Measurements from ENCODE around the gene KRTAP4-1.
"Not testable (repeated sequence)": the region's sequence is repeated elsewhere in the genome, so short reads cannot be mapped to it uniquely, and the experiment has no call there.

KRTAP4-1 gene

DNA sequence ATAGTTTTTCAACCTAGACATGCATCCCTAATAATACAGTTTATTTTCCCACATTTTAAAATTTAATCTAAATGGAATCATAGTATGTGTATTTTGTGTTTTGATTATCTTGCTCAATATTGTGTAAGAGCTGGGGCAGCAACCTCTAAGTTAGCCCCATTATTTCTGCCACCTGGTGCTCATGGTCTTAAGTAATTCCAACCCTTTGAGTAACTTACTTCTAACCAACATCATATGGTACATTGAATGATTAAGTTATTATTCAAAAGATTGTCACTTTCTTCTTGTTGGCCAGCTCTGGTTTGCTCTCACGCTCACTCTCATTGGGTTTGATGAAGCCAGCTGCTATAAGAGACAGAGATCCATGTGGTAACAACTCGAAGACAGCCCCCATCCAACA lies 12.8 kb downstream of the KRTAP4-1 start:
- peak; percentile 63 for DNase-seq

DNA sequence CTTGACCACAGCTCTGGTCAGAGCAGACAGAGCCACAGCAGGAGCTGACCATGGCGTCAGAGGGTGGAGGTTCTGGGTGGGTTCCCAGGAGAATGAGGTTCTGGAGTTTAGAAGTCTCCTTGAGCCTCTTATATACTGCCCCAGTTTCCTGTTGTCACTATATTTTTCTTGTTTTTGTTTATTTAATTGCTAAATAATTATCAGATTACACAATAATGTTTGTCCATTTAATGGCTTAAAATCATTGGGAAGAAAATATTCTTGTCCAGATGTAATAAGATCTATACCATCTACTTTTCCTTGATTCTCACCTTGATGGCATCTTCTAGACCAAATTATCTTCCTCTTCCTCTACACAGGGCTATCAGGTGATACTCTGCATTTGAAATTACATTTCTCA lies 16.6 kb downstream of the KRTAP4-1 start, which contains the start of gene KRTAP4-3:
KRTAP4-3 (minus strand) TSS at position 101 of the 400 bp plus-strand sequence; CDS start at position 52, 49 bp downstream.
- no peak for DNase-seq

DNA sequence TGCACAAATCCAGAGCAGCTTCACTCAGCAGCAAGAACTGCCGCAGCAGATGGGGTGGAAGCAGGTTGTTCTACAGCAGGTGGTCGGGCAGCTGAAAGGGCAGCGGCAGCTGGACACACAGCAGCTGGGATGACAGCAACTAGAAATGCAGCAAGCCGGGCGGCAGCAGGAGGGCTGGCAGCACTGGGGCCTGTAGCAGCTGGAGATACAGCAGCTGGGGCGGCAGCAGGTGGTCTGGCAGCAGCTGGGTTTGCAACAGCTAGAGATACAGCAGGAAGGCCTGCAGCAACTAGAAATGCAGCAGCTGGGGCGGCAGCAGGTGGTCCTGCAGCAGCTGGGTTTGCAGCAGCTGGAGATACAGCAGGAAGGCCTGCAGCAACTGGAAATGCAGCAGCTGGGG lies 17.1 kb downstream of the KRTAP4-1 start:
- no peak for DNase-seq

DNA sequence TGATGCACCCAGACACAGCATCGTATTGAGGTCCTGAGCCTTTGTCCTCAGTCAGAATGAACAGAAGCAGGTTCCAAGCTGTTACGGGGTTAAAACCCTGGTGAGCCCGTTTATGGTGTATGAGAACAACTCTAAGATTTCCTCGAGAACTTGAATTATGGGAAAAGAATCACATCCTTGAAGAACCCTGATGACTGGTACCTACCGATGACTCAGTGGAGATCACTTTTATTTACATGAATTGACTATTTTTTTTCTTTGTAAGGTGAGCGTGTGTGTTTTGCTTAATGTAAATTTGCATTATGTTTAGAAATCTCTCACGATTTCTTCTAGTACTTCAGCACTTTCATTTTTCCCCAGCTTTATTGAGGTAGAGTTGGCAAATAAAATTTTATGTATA lies 20.9 kb downstream of the KRTAP4-1 start:
- DNase-seq: no peak

DNA sequence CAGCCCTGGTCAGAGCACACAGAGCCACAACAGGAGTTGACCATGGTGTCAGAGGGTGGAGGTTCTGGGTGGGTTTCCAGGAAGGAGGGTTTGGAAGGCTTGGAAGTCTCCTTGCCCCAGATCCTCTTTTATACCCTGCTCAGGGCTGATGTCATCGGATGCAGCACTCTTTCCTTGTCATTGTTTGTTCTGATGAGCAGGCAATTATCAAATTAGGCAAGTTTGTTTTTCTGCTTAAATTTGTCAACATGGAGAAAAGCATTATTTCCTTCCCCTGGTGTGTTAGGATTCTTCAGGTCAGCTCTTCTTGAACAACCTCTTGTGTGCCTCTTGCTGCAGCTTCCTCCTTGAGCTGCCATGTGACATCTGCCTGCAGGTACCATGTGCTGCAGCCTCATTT lies 24.1 kb downstream of the KRTAP4-1 start, which contains the start of gene KRTAP4-4:
KRTAP4-4 (minus strand) TSS at position 101 of the 400 bp plus-strand sequence; CDS start at position 44, 57 bp downstream.
- DNase-seq: no peak

DNA sequence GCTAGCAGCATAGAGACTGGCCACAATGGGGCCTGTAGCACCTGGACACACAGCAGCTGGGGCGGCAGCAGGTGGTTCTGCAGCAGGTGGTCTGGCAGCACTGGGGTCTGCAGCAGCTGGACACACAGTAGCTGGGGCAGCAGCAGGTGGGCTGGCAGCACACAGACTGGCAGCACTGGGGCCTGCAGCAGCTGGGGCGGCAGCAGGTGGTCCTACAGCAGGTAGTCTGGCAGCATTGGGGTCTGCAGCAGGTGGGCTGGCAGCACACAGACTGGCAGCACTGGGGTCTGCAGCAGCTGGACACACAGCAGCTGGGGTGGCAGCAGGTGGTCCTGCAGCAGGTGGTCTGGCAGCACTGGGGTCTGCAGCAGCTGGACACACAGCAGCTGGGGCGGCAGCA lies 24.5 kb downstream of the KRTAP4-1 start:
- not testable (repeated sequence) for DNase-seq

DNA sequence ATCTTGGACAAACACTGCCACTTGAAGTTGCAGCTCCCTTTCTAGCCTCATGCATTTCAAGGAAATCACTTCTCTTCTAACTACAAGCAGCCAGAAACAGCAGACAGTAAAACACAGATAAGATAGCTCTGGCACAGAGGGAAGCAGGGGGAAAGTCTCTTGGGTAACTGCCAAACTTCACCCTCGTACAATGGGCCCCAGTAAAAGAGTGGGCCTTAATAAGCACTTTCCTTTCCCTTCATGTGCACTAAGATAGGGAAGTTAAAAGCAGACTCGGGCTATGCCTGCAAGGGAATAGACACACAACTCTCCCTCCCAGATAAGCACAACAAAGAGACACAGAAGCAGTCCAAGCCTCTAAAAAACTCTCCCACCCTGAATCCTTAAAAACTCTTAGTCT lies 30.9 kb downstream of the KRTAP4-1 start:
- no peak for DNase-seq

DNA sequence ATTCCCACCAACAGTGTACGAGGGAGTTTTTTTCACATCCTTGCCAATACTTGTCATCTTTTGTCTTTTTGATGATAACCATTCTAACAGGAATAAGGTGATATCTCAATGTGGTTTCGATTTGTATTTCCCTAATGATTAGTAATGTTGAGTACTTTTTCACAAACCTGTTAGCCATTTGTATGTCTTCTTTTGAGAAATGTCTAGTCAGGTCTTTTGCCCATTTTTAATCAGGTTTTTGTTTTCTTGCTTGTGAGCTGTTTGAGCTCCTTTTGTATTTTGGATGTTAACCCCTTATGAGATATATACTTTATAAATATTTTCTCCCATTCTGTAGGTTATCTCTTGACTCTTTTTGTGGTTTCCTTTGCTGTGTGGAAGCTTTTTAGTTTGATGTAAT lies 33.2 kb downstream of the KRTAP4-1 start:
- no peak for DNase-seq

DNA sequence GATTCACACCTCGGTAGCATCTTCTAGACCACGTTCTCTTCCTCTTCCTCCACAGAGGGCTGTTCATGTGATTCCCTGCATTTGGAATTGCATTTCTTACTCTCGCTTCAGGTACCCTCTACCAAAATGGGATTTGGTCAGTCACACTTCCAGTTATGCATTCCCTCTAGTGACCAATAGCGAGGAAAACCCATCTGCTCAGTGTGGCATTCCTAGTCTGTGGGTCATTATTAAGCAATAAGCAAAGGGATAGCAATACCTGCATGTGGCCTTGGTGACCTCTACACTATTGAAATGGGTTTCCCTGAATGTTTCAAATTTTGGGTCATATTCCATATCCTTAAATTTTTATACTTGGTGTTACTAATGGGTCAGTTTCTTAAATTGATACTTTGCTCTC lies 34.7 kb downstream of the KRTAP4-1 start:
- no peak for DNase-seq

DNA sequence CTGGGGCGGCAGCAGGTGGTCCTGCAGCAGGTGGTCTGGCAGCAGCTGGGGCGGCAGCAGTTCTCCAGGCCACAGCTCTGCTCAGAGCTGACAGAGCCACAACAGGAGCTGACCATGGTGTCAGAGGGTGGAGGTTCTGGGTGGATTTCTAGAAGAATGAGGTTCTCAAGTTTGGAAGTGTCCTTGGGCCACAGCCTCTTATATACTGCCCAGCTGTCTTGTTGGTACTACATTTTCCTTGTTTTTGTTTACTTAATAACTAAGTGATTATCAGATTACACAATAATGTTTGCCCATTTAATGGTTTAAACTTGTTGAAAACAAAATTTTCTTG lies 35.1 kb downstream of the KRTAP4-1 start, which contains the start of gene KRTAP4-5:
KRTAP4-5 (minus strand) TSS at position 174 of the 334 bp plus-strand sequence; CDS start at position 116, 58 bp downstream.
- no peak for DNase-seq

DNA sequence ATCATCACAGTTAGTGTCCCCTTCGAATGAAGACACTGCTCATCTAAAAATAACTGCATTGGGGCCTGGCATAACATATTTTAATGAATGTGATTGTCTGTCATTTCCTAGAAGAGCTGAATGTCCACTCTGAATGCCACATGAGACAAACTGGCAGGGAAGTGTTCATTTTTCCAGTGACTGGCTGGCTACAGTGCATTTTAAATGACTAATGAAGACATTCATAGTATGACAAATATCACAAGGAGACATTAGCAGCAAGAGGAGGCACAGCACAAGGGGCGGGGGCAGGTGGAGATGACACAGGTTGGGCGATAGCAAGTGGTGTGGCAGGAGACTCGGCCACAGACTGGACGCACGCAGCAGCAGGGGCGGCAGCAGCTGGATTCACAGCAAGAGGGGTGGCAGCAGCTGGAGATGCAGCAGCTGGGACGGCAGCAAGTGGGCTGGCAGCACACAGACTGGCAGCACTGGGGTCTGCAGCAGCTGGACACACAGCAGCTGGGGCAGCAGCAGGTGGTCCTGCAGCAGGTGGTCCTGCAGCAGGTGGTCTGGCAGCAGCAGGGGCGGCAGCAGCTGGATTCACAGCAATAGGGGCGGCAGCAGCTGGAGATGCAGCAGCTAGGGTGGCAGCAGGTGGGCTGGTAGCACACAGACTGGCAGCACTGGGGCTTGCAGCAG lies 35.6 kb downstream of the KRTAP4-1 start:
- DNase-seq: not testable (repeated sequence)

DNA sequence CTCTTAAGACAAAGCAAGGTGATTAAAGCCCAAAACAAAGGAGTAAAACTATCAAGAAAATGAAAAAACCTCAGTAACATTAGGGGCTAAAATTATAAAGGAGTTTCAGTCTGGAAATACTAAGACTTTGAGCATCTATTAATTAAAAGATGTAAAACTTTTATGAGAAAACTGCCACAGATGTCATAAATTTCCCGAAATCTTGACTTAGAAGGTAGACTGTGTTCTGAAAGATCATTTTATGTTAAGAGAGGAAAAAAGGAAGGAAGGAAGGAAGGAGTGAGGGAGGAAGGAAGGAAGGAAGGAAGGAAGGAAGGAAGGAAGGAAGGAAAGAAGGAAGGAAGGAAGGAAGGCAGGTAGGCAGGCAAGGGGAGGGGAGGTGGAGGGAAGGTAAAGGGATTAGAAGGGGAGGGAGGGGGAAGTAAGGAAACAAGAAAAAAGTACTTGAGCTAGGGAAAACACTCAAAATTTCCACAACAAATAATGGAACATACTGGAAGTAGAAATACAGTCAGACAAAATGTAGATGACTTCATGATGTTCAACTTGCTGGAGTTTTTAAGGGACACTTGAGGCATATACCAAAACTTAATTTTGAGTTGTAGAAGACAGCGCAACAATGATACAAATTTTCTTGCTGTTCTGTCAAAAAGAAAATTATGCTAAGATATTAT lies 37.0 kb downstream of the KRTAP4-1 start:
- DNase-seq: no peak

DNA sequence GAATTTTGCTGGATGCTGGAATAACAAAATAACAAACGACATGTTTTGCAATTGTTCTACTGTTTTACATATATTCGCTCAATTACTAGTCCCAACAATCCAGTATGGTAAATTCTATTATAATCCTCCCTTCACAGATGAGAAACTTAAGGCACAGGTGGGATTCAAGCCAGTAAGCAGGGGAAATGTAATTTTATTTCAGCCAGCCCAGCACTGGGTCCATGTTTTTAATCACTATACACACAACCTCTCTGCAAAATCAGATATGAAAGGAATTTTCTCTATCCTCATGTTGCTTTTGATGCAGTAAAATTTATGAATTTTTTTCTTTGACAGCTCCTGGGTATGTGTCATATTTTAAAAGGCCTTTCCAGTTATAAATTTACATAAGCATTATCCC lies 39.5 kb downstream of the KRTAP4-1 start:
- no peak for DNase-seq

DNA sequence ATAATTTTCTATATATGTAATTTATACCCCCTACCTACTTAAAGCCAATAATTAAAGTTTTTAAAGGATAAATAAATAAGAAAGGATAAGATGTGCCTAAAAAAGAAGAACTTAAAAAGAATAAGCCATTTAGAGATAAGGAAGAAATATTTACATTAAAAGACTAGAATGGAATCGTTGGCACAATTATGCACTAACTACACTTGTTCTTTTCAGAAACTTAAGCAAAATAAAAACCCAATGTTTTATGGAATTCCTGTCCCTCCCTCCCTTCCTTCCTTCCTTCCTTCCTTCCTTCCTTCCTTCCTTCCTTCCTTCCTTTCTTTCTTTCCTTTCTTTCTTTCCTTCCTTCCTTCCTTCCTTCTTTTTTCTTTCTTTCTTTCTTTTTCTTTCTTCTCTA lies 39.9 kb downstream of the KRTAP4-1 start:
- DNase-seq: no peak

DNA sequence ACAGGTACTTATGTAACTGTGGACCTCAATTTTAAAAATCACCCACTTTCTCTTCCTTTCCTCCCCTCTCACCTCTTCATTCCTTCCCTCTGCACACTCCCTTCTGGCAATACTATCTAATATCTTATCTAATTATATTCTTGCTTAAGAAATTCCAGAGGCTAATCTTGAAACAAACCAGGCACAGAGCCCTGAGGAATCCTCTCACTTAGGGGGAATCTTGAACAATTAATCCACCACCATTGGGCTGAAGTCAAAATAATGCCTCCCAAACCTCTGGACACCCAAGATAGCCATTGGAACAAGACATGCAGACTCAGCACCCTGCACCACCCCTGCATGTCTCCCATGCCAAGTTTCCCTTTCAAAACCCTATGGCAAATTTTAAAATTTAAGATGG lies 43.4 kb downstream of the KRTAP4-1 start:
- no peak for DNase-seq

DNA sequence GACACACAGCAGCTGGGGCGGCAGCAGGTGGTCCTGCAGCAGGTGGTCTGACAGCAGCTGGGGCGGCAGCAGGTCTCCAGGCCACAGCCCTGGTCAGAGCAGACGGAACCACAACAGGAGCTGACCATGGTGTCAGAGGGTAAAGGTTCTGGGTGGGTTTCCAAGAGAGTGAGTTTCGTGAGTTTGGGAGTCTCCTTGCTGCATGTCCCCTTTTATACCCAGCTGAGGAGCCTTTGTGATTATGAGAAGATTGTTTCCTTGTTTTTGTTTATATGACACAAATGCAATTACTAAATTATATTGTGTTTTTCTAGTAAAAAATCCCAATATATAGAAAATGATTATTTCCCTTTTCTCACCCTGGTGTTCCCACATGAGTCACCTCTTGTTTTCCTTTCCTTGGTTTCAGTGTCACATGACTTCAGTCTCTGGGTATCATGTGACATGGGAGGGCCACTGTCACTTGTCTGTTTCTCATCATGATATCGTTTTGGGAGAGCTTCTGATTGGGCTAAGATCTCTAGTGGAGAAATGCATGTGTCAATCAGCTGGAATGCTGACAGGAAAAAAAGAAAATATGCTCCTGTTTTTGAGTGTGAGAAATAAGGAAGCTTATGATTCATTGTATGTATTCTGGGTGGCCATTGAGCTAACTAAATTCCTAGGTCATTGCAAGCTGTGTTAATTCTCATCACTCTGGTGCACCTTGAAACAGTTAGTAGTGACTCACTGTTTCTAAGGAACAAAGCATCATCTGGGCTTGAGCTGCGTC lies 44.2 kb downstream of the KRTAP4-1 start, which contains the start of gene KRTAP4-6:
KRTAP4-6 (minus strand) TSS at position 185 of the 772 bp plus-strand sequence; CDS start at position 128, 57 bp downstream.
- DNase-seq: peak; percentile 97

DNA sequence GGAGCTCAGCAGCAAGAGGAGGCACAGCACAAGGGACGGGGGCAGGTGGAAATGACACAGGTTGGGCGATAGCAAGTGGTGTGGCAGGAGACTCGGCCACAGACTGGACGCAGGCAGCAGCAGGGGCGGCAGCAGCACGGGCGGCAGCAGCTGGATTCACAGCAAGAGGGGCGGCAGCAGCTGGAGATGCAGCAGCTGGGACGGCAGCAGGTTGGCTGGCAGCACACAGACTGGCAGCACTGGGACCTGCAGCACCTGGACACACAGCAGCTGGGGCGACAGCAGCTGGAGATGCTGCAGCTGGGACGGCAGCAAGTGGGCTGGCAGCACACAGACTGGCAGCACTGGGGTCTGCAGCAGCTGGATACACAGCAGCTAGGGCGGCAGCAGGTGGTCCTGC lies 44.8 kb downstream of the KRTAP4-1 start:
- DNase-seq: not testable (repeated sequence)
